HepG2 (cell line): Measurements from ENCODE around the gene FAHD1. TPM values are rescaled to one million over a fixed set of nuclear protein-coding genes. Genes with fewer than 3 reads are reported as not detected.

ENCODE experiments used
- CBX5 ChIP-seq: sonication (generic); formaldehyde crosslinking; IDR thresholded peaks from 2 replicates; pipeline ENCODE4 v1.4.0; 2020; ENCODE audit warnings: missing genetic modification reagents, borderline replicate concordance
- CREB3 ChIP-seq: sonication (generic); formaldehyde crosslinking; IDR thresholded peaks from 2 replicates; pipeline ENCODE4 v1.5.0; 2020; ENCODE audit warnings: missing genetic modification reagents
- HMG20A ChIP-seq: IDR thresholded peaks from 2 replicates; pipeline ENCODE4 v1.6.1; 2016; ENCODE audit warnings: borderline replicate concordance
- IRX3 ChIP-seq: sonication (generic); formaldehyde crosslinking; IDR thresholded peaks from 2 replicates; pipeline ENCODE4 v1.8.1; 2023; ENCODE audit warnings: mild to moderate bottlenecking, low read depth, missing genetic modification reagents, borderline replicate concordance
- MED1 ChIP-seq: sonication (generic); formaldehyde crosslinking; IDR thresholded peaks from 2 replicates; pipeline ENCODE4 v1.4.0; 2020; ENCODE audit warnings: missing genetic modification reagents
- NFIC ChIP-seq: IDR thresholded peaks from 2 replicates; pipeline ENCODE4 v1.6.1; 2012; ENCODE audit warnings: mild to moderate bottlenecking, low read length, inconsistent platforms
- PRMT3 ChIP-seq: sonication (generic); formaldehyde crosslinking; IDR thresholded peaks from 2 replicates; pipeline ENCODE4 v1.8.1; 2022; ENCODE audit warnings: low read depth, mild to moderate bottlenecking, moderate library complexity, missing genetic modification reagents, borderline replicate concordance
- REPIN1 ChIP-seq: sonication (generic); formaldehyde crosslinking; IDR thresholded peaks from 2 replicates; pipeline ENCODE4 v1.8.0; 2022; ENCODE audit warnings: missing genetic modification reagents, low read depth, mild to moderate bottlenecking, borderline replicate concordance
- RFXAP ChIP-seq: sonication (generic); formaldehyde crosslinking; IDR thresholded peaks from 2 replicates; pipeline ENCODE4 v1.4.0; 2020; ENCODE audit warnings: missing genetic modification reagents, borderline replicate concordance
- STAT5B ChIP-seq: sonication (generic); formaldehyde crosslinking; IDR thresholded peaks from 2 replicates; pipeline ENCODE4 v1.4.0; 2020; ENCODE audit warnings: missing genetic modification reagents
- TAF1 ChIP-seq: sonication (generic); formaldehyde crosslinking; IDR thresholded peaks from 2 replicates; pipeline ENCODE4 v1.4.0; 2020; ENCODE audit warnings: missing genetic modification reagents
- ZFP37 ChIP-seq: sonication (generic); formaldehyde crosslinking; IDR thresholded peaks from 2 replicates; pipeline ENCODE4 v1.4.0; 2020; ENCODE audit warnings: missing genetic modification reagents, borderline replicate concordance
- ZNF772 ChIP-seq: sonication (generic); formaldehyde crosslinking; IDR thresholded peaks from 2 replicates; pipeline ENCODE4 v1.5.0; 2020; ENCODE audit warnings: mild to moderate bottlenecking, missing genetic modification reagents
- polyA plus RNA-seq, 8 experiments: library from polyadenylated mRNA; depleted of rRNA in 3 of 8; stranded (reverse) in 7 of 8; unstranded in 1 of 8; fragments of >200 nt; fragmentation: Illumina TruSeq in 4 of 8; extraction: Trizol in 4 of 8; gene quantifications; 2 replicates each; pipeline versions ENCODE4 v1.2.1 to v1.2.3, GENCODE V29; 2011 to 2016; ENCODE audit warnings: low read depth in 4 of 8, missing spikeins in 1 of 8, mixed read lengths in 1 of 8; ENCODE audit not compliant: insufficient read depth in 1 of 8
- total RNA-seq, 5 experiments: library from RNA; depleted of rRNA; stranded (reverse); fragments of >200 nt; fragmentation: Illumina TruSeq; extraction: Trizol; gene quantifications; 2 replicates each; pipeline ENCODE4 v1.2.3, GENCODE V29; 2016; ENCODE audit warnings: low read depth in 1 of 5
- TF ChIP-seq, protein P1 (sequence below): sonication (generic); formaldehyde crosslinking; IDR thresholded peaks from 2 replicates; pipeline ENCODE4 v1.5.0; 2020; ENCODE audit warnings: mild to moderate bottlenecking, missing genetic modification reagents, moderate library complexity
- TF ChIP-seq, protein P2 (sequence below): IDR thresholded peaks from 2 replicates; pipeline ENCODE4 v1.6.1; 2012; ENCODE audit warnings: inconsistent platforms
- TF ChIP-seq, protein P3 (sequence below): sonication (generic); formaldehyde crosslinking; IDR thresholded peaks from 2 replicates; pipeline ENCODE4 v1.5.1; 2020; ENCODE audit warnings: missing genetic modification reagents, mild to moderate bottlenecking, borderline replicate concordance
- TF ChIP-seq, protein P4 (sequence below): IDR thresholded peaks from 2 replicates; pipeline ENCODE4 v1.6.1; 2016
- TF ChIP-seq, protein P5 (sequence below): sonication (generic); formaldehyde crosslinking; IDR thresholded peaks from 2 replicates; pipeline ENCODE4 v1.4.0; 2020; ENCODE audit warnings: missing genetic modification reagents

The FAHD1 gene
- total and polyA plus RNA-seq, 2 of the 13 experiments (the other 11 are each of a cell fraction or from before 2014, with no cell fraction given), result 39.0 to 45.3 TPM

DNA sequence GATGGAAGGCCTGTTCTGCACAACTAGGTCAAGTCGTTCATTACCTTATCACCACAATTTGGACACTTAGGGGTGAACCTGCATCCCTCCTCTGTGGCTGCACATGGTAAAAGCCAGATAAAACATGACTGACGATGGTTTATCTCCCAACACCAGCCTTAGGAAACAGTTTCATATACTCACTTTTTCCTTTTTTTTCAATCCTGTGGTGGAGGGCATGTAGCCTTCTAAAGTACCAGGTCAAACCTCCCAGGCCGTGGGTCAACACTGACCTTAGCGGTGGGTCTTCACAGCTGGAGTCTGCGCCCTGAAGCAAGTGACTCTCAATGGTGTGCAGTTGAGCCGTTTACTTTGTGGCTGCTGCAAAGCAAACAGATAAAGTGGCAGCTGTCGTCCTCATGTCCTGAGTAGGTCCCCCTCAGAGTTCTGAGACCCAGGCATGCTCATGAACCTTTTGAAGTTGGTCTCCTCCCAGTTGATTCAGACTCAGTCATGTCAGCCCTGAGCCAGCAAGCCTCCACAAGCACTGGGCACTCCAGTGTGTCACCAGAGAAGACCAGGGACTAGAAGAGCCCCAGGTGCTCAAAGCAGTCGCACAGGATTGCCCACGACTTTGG lies 5.9 kb downstream of the FAHD1 start (continued):
- TF ChIP-seq, protein P1, sequence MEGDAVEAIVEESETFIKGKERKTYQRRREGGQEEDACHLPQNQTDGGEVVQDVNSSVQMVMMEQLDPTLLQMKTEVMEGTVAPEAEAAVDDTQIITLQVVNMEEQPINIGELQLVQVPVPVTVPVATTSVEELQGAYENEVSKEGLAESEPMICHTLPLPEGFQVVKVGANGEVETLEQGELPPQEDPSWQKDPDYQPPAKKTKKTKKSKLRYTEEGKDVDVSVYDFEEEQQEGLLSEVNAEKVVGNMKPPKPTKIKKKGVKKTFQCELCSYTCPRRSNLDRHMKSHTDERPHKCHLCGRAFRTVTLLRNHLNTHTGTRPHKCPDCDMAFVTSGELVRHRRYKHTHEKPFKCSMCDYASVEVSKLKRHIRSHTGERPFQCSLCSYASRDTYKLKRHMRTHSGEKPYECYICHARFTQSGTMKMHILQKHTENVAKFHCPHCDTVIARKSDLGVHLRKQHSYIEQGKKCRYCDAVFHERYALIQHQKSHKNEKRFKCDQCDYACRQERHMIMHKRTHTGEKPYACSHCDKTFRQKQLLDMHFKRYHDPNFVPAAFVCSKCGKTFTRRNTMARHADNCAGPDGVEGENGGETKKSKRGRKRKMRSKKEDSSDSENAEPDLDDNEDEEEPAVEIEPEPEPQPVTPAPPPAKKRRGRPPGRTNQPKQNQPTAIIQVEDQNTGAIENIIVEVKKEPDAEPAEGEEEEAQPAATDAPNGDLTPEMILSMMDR (CRISPR knock-in tag), result no peak
- peak; percentile 74; the same call in 1 of the 2 replicates for TF ChIP-seq REPIN1 (CRISPR knock-in tag)
- 0 out of 2 replicates have a peak, but pooled peaks have one; percentile 78 for TF ChIP-seq ZFP37 (CRISPR knock-in tag)
- TF ChIP-seq STAT5B (CRISPR knock-in tag), result no peak
- TF ChIP-seq, protein P2, sequence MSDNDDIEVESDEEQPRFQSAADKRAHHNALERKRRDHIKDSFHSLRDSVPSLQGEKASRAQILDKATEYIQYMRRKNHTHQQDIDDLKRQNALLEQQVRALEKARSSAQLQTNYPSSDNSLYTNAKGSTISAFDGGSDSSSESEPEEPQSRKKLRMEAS, result peak; percentile 86
- TF ChIP-seq, protein P3, sequence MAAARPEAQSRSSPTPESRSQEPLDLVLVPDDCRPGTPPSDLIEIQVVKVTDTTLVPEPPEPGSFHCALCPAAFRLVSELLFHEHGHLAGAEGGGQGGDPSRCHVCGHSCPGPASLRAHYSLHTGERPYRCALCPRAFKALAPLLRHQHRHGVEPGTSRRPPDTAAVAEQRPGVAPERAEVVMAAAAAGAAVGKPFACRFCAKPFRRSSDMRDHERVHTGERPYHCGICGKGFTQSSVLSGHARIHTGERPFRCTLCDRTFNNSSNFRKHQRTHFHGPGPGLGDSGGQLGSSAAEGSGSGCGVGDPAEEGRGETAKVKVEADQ (CRISPR knock-in tag), result no peak
- TF ChIP-seq CBX5 (CRISPR knock-in tag), result 0 out of 2 replicates have a peak, but pooled peaks have one; percentile 70
- 0 out of 2 replicates have a peak, but pooled peaks have one; percentile 36 for TF ChIP-seq RFXAP (CRISPR knock-in tag)
- TF ChIP-seq, protein P4, sequence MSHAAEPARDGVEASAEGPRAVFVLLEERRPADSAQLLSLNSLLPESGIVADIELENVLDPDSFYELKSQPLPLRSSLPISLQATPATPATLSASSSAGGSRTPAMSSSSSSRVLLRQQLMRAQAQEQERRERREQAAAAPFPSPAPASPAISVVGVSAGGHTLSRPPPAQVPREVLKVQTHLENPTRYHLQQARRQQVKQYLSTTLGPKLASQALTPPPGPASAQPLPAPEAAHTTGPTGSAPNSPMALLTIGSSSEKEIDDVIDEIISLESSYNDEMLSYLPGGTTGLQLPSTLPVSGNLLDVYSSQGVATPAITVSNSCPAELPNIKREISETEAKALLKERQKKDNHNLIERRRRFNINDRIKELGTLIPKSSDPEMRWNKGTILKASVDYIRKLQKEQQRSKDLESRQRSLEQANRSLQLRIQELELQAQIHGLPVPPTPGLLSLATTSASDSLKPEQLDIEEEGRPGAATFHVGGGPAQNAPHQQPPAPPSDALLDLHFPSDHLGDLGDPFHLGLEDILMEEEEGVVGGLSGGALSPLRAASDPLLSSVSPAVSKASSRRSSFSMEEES (CRISPR knock-in tag), result peak; percentile 64; the same call in 1 of the 2 replicates
- TF ChIP-seq PRMT3, result no peak
- no peak for TF ChIP-seq NFIC
- TF ChIP-seq HMG20A (CRISPR knock-in tag), result peak; percentile 62; the same call in 1 of the 2 replicates
- TF ChIP-seq MED1 (CRISPR knock-in tag), result peak; percentile 87
- TF ChIP-seq, protein P5, sequence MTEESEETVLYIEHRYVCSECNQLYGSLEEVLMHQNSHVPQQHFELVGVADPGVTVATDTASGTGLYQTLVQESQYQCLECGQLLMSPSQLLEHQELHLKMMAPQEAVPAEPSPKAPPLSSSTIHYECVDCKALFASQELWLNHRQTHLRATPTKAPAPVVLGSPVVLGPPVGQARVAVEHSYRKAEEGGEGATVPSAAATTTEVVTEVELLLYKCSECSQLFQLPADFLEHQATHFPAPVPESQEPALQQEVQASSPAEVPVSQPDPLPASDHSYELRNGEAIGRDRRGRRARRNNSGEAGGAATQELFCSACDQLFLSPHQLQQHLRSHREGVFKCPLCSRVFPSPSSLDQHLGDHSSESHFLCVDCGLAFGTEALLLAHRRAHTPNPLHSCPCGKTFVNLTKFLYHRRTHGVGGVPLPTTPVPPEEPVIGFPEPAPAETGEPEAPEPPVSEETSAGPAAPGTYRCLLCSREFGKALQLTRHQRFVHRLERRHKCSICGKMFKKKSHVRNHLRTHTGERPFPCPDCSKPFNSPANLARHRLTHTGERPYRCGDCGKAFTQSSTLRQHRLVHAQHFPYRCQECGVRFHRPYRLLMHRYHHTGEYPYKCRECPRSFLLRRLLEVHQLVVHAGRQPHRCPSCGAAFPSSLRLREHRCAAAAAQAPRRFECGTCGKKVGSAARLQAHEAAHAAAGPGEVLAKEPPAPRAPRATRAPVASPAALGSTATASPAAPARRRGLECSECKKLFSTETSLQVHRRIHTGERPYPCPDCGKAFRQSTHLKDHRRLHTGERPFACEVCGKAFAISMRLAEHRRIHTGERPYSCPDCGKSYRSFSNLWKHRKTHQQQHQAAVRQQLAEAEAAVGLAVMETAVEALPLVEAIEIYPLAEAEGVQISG (CRISPR knock-in tag), result peak; percentile 55
- peak; percentile 24; the same call in 1 of the 2 replicates for TF ChIP-seq TAF1 (CRISPR knock-in tag)
- TF ChIP-seq CREB3 (CRISPR knock-in tag), result 0 out of 2 replicates have a peak, but pooled peaks have one; percentile 44
- peak; percentile 81; the same call in 1 of the 2 replicates for TF ChIP-seq ZNF772 (CRISPR knock-in tag)
- no peak for TF ChIP-seq IRX3 (CRISPR knock-in tag)
